GM19099 (cell line): ENCODE data around the gene ACADL.

Experiments
- POLR2A ChIP-seq: IDR thresholded peaks from 3 replicates; pipeline ENCODE4 v1.6.1; 2011; ENCODE audit warnings: low read depth; ENCODE audit not compliant: insufficient read length; ENCODE audit errors: extremely low read depth

The ACADL gene

GRCh38 chr2:210174086-210174485 lies 51.2 kb downstream of the ACADL start:
- no peak for TF ChIP-seq POLR2A

- no peak for TF ChIP-seq POLR2A
Measured at GRCh38 chr2:210172219-210172575, 53.0 kb downstream of the ACADL start.

- TF ChIP-seq POLR2A: peak; percentile 86
Measured at GRCh38 chr2:210171309-210172218, 53.7 kb downstream of the ACADL start, which contains the start of gene KANSL1L. TSS of gene KANSL1L (minus strand) at chr2:210171409. CDS start at chr2:210154582, 16,827 bp downstream.

- TF ChIP-seq POLR2A: peak; percentile 55
Measured at GRCh38 chr2:210170446-210171303, 54.6 kb downstream of the ACADL start.

GRCh38 chr2:210170196-210170445 lies 55.1 kb downstream of the ACADL start:
- no peak for TF ChIP-seq POLR2A

GRCh38 chr2:210169516-210170195 lies 55.6 kb downstream of the ACADL start:
- TF ChIP-seq POLR2A: no peak

GRCh38 chr2:210167227-210167626 lies 58.0 kb downstream of the ACADL start:
- no peak for TF ChIP-seq POLR2A

- no peak for TF ChIP-seq POLR2A
Measured at GRCh38 chr2:210162466-210163124, 62.7 kb downstream of the ACADL start.

- TF ChIP-seq POLR2A: no peak
Measured at GRCh38 chr2:210159059-210159458, 66.2 kb downstream of the ACADL start.

- TF ChIP-seq POLR2A: no peak
Measured at GRCh38 chr2:210158236-210158635, 67.0 kb downstream of the ACADL start.

- no peak for TF ChIP-seq POLR2A
Measured at GRCh38 chr2:210157526-210157925, 67.7 kb downstream of the ACADL start.

GRCh38 chr2:210147614-210148013 lies 77.6 kb downstream of the ACADL start:
- TF ChIP-seq POLR2A: no peak
